GM10266 (cell line): ENCODE results near the gene RPE.

Source experiments
- DNase-seq: peaks from one replicate; pipeline ENCODE4 v3.0.0; 2012; ENCODE audit errors: extremely low spot score
- TF ChIP-seq, protein P1 (sequence below): IDR thresholded peaks from 2 replicates; pipeline ENCODE4 v1.5.1; 2012; ENCODE audit warnings: mild to moderate bottlenecking, low read depth; ENCODE audit not compliant: control insufficient read depth, insufficient read depth; ENCODE audit errors: missing control alignments

The RPE gene

DNA sequence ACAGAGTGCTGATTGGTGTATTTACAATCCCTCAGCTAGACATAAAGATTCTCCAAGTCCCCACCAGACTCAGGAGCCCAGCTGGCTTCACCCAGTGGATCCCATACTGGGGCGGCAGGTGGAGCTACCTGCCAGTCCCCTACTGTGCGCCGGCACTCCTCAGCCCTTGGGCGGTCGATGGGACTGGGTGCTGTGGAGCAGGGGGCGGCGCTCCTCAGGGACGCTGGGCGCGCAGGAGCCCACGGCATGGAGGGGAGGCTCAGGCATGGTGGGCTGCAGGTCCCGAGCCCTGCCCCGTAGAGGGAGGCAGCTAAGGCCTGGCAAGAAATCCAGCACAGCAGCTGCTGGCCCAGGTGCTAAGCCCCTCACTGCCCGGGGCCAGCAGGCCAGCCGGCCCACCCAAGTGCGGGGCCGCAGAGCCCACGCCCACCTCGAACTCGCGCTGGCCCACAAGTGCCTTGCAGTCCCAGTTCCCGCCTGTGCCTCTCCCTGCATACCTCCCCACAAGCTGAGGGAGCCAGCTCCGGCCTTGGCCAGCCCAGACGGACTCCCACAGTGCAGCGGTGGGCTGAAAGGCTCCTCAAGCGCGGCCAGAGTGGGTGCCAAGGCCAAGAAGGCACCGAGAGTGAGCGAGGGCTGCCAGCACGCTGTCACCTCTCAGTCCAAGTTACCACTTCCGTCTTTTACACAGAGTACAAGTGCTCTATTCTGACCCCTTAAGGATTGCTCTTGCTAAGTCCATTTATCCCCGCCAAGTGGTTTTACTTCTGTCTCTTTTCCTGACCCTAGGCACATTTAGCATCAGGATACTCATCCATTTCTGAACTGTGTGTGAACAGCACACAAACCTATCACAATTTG lies 1.7 kb upstream of the RPE start:
- TF ChIP-seq, protein P1, sequence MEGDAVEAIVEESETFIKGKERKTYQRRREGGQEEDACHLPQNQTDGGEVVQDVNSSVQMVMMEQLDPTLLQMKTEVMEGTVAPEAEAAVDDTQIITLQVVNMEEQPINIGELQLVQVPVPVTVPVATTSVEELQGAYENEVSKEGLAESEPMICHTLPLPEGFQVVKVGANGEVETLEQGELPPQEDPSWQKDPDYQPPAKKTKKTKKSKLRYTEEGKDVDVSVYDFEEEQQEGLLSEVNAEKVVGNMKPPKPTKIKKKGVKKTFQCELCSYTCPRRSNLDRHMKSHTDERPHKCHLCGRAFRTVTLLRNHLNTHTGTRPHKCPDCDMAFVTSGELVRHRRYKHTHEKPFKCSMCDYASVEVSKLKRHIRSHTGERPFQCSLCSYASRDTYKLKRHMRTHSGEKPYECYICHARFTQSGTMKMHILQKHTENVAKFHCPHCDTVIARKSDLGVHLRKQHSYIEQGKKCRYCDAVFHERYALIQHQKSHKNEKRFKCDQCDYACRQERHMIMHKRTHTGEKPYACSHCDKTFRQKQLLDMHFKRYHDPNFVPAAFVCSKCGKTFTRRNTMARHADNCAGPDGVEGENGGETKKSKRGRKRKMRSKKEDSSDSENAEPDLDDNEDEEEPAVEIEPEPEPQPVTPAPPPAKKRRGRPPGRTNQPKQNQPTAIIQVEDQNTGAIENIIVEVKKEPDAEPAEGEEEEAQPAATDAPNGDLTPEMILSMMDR = no peak
- no peak for DNase-seq

DNA sequence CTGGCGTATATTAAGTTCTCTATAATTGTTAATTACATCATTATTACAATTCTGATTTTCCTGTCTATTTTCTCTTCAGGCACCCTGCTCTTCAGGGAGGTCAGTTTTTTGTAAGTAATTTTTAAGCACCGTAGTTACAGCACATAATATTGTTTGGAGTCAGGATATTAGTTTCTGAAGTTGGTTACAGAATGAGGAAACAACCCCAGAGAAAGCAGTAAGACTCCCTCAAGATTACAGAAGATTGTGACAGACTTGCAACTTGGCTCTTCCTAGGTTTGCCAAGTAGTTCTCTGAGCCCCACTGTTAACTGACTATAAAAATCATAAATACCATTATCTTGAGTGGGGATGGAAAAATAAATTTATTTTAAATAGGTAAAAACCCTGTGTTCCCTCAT lies 921 bp downstream of the RPE start:
- DNase-seq = no peak
- TF ChIP-seq, protein P1 = no peak

DNA sequence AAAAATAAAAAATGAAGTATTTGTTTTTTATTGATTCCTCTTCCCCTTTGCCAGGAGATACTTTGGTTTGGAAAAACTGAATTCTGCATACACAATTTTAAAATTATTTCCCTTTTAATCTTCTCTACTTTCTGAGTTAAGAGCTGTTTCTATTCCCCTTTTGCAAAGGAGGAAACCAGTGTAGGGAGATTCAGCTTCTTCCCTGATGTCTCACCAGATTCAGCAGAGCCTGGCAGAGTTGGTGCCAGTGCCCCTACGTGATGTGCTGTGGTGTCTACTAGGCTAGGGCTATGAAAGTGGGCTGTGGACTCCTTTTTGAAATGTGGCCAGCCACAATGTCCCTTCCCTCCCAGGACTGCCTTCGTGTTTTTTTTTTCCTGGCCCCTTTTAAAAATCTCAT lies 2.4 kb downstream of the RPE start:
- DNase-seq = no peak

DNA sequence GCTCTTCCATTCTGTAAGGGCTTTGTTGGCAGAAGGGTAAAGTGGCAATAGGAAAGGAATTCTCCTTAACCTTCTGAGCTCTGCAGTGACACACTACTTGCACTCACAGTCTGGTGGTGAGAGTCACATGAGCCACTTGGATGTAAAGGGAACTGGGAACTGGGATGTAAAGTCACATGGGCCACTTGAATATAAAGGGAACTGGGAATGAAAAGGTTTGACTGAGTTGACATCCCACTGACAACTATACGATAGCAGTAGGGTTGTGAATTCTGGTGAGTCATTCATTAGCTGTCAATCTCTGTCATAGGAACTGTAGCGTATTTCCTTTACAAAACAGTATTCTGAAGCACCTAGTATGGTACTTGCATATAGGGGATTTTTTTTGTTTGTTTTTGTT lies 5.5 kb downstream of the RPE start:
- TF ChIP-seq, protein P1 = no peak
- no peak for DNase-seq

More for the DNA sequence above, 2.4 kb downstream of the RPE start:
- TF ChIP-seq, protein P1 = no peak

DNA sequence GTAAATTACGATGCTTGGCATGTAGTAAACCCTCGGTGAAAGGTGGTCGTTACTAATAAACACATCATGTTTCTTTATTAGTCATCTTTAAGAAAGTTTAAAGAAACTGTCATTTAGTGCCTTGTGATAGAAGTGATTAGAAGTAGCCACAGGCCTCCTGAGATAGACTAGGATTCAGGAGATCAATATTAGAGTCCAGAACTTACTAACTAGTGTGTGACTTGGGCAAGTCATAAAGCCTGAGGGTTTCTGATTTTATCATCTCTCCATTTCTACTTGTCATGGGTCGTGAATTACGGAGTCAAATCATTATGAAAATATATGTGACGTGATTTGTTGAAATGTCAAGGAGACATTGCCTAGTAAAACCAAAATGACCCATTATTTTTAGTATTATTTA lies 6.7 kb downstream of the RPE start:
- TF ChIP-seq, protein P1 = no peak
- no peak for DNase-seq

DNA sequence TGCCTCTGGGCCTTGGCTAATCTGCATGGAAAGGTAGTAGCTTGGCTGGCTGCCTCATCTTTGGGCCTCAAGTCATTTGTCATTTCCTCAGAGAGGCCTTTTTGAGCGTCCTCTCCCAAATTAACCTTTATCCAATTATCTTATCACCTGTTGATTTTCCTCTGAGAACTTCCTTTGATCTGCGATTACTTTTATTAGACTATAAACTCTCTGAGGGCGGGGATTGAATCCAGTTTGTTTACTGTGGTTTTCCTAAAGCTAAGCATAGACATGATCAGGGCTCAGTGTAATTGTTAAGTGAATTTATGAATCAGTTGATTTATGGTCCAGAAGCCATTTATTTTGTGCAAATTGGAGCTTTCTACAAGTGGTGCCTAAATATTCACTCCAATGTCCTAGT lies 7.5 kb downstream of the RPE start:
- TF ChIP-seq, protein P1 = no peak
- no peak for DNase-seq

DNA sequence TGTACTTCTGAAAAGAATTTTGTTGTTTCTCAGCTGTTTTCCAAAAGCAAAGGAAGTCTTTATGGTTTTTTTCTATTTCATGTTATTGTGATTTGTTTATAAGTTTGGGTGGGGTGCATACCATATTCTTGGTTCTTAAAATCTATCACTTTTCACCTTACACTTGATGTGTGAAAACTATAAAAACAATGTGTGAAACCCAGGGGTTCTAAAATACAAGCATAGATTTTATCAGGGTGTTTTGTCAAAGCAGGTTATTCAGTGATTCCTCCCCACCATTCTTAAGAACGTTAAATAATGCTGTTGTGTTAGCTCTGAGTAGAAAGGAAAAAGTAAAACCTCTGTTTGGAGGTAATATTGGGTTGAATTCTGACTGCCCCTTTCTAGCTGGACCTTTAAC lies 17.7 kb downstream of the RPE start:
- TF ChIP-seq, protein P1 = no peak
- no peak for DNase-seq
